H9 (cell line): ENCODE results near the gene ALG12. TPM values are rescaled to one million over a fixed set of nuclear protein-coding genes. Genes with fewer than 3 reads are reported as not detected.

ENCODE experiments used
- DNase-seq: peaks from one replicate; pipeline ENCODE4 v3.0.0-alpha.2; 2017
- H2AFZ ChIP-seq: one replicate; pipeline ENCODE4 v1.6.1; 2013; ENCODE audit warnings: mild to moderate bottlenecking, low read length, control low read depth, moderate library complexity
- H2AK5ac ChIP-seq: 2 replicates; pipeline ENCODE4 v1.6.1; 2013; ENCODE audit warnings: low read length, control low read depth, mixed read lengths; ENCODE audit not compliant: insufficient read length
- H2BK120ac ChIP-seq: one replicate; pipeline ENCODE4 v1.6.1; 2013; ENCODE audit warnings: low read depth, mild to moderate bottlenecking, low read length, control low read depth, inconsistent platforms; ENCODE audit not compliant: poor library complexity, severe bottlenecking
- H2BK12ac ChIP-seq: 2 replicates; pipeline ENCODE4 v1.6.1; 2013; ENCODE audit warnings: low read length, control low read depth, mixed read lengths, low read depth; ENCODE audit not compliant: insufficient read length
- H2BK15ac ChIP-seq: 2 replicates; pipeline ENCODE4 v1.6.1; 2013; ENCODE audit warnings: low read depth, low read length, control low read depth
- H2BK20ac ChIP-seq: one replicate; pipeline ENCODE4 v1.6.1; 2013; ENCODE audit warnings: low read depth, mild to moderate bottlenecking, low read length, control low read depth, inconsistent platforms; ENCODE audit not compliant: poor library complexity, severe bottlenecking
- H2BK5ac ChIP-seq: 2 replicates; pipeline ENCODE4 v1.6.1; 2013; ENCODE audit warnings: low read length, control low read depth, mixed read lengths; ENCODE audit not compliant: insufficient read length
- H3K14ac ChIP-seq: 2 replicates; pipeline ENCODE4 v1.6.1; 2013; ENCODE audit warnings: low read length, control low read depth; ENCODE audit not compliant: insufficient read depth
- H3K18ac ChIP-seq: 2 replicates; pipeline ENCODE4 v1.6.1; 2013; ENCODE audit warnings: low read depth, mild to moderate bottlenecking, mixed read lengths, low read length, control low read depth; ENCODE audit not compliant: insufficient read length
- H3K23ac ChIP-seq: 2 replicates; pipeline ENCODE4 v1.6.1; 2013; ENCODE audit warnings: low read length, control low read depth, mixed read lengths, low read depth; ENCODE audit not compliant: insufficient read length
- H3K23me2 ChIP-seq: 2 replicates; pipeline ENCODE4 v1.6.1; 2013; ENCODE audit warnings: low read depth, mild to moderate bottlenecking, mixed read lengths, low read length, control low read depth; ENCODE audit not compliant: insufficient read length, poor library complexity, severe bottlenecking
- H3K27ac ChIP-seq: 2 replicates; pipeline ENCODE4 v1.5.1; 2013; ENCODE audit warnings: low read length, control low read depth, mixed read lengths, low read depth; ENCODE audit not compliant: insufficient read length
- H3K27me3 ChIP-seq: 2 replicates; pipeline ENCODE4 v1.6.1; 2013; ENCODE audit warnings: low read length, control low read depth, inconsistent platforms; ENCODE audit not compliant: insufficient read depth
- H3K4ac ChIP-seq: 2 replicates; pipeline ENCODE4 v1.6.1; 2013; ENCODE audit warnings: low read depth, mild to moderate bottlenecking, control low read depth, inconsistent platforms, low read length, moderate library complexity
- H3K4me1 ChIP-seq: 2 replicates; pipeline ENCODE4 v1.6.1; 2013; ENCODE audit warnings: low read length, control low read depth, inconsistent platforms; ENCODE audit not compliant: insufficient read depth
- H3K4me2 ChIP-seq: 2 replicates; pipeline ENCODE4 v1.6.1; 2013; ENCODE audit warnings: low read length, control low read depth, mixed read lengths; ENCODE audit not compliant: insufficient read length, insufficient read depth
- H3K56ac ChIP-seq: 2 replicates; pipeline ENCODE4 v1.6.1; 2013; ENCODE audit warnings: low read depth, mild to moderate bottlenecking, mixed read lengths, low read length, control low read depth; ENCODE audit not compliant: insufficient read length
- H3K79me1 ChIP-seq: 2 replicates; pipeline ENCODE4 v1.6.1; 2013; ENCODE audit warnings: low read depth, mild to moderate bottlenecking, moderate library complexity, low read length, control low read depth, inconsistent platforms; ENCODE audit not compliant: insufficient read depth, poor library complexity, severe bottlenecking
- H3K79me2 ChIP-seq: 2 replicates; pipeline ENCODE4 v1.6.1; 2013; ENCODE audit warnings: low read length, control low read depth, inconsistent platforms; ENCODE audit not compliant: insufficient read depth
- H3K9ac ChIP-seq: 2 replicates; pipeline ENCODE4 v1.6.1; 2013; ENCODE audit warnings: low read length, control low read depth, mixed read lengths; ENCODE audit not compliant: insufficient read length; ENCODE audit errors: extremely low read depth
- H3K9me3 ChIP-seq: one replicate; pipeline ENCODE4 v1.6.1; 2013; ENCODE audit warnings: low read depth, low read length, inconsistent platforms; ENCODE audit not compliant: control insufficient read depth
- H3T11ph ChIP-seq: one replicate; pipeline ENCODE4 v1.6.1; 2013; ENCODE audit warnings: mild to moderate bottlenecking, low read length, control low read depth, inconsistent platforms
- H4K20me1 ChIP-seq: one replicate; pipeline ENCODE4 v1.6.1; 2013; ENCODE audit not compliant: control insufficient read depth, insufficient read length, insufficient read depth
- H4K5ac ChIP-seq: 2 replicates; pipeline ENCODE4 v1.6.1; 2013; ENCODE audit warnings: low read depth, mild to moderate bottlenecking, mixed read lengths, low read length, control low read depth; ENCODE audit not compliant: insufficient read length
- H4K8ac ChIP-seq: replicated peaks from 2 replicates; pipeline ENCODE4 v1.6.1; 2013; ENCODE audit warnings: low read length, control low read depth, mixed read lengths, low read depth; ENCODE audit not compliant: insufficient read length
- H4K91ac ChIP-seq: 2 replicates; pipeline ENCODE4 v1.6.1; 2013; ENCODE audit warnings: low read depth, mild to moderate bottlenecking, moderate library complexity, mixed read lengths, low read length, control low read depth; ENCODE audit not compliant: insufficient read length
- H3K27ac Mint-ChIP-seq, 3 experiments: 2 replicates in 2 of 3; 3 replicates in 1 of 3; pipeline ENCODE4 v1.8.0; 2020 to 2021; ENCODE audit warnings: mixed read lengths in 3 of 3, mild to moderate bottlenecking in 1 of 3, moderate library complexity in 1 of 3
- H3K27me3 Mint-ChIP-seq: 2 replicates; pipeline ENCODE4 v1.8.0; 2021; ENCODE audit warnings: low read depth, mild to moderate bottlenecking, moderate library complexity, mixed read lengths
- H3K36me3 Mint-ChIP-seq, 3 experiments: 2 replicates in 2 of 3; 3 replicates in 1 of 3; pipeline ENCODE4 v1.8.0; 2020 to 2021; ENCODE audit warnings: low read depth in 3 of 3, mixed read lengths in 3 of 3; ENCODE audit not compliant: insufficient read depth in 1 of 3
- H3K4me1 Mint-ChIP-seq, 2 experiments: 2 replicates each; pipeline ENCODE4 v1.8.0; 2020; ENCODE audit warnings: mixed read lengths in 2 of 2
- H3K4me3 Mint-ChIP-seq, 2 experiments: 2 replicates in 1 of 2; 3 replicates in 1 of 2; pipeline ENCODE4 v1.8.0; 2020 to 2021; ENCODE audit warnings: mild to moderate bottlenecking in 2 of 2, mixed read lengths in 2 of 2, moderate library complexity in 1 of 2
- H3K9me3 Mint-ChIP-seq, 2 experiments: 2 replicates in 1 of 2; 3 replicates in 1 of 2; pipeline ENCODE4 v1.8.0; 2020; ENCODE audit warnings: mild to moderate bottlenecking in 2 of 2, mixed read lengths in 2 of 2, moderate library complexity in 1 of 2
- WGBS: extraction: QIAGEN DNeasy Blood & Tissue Kit; methylation state at CpG from one replicate; pipeline ENCODE4 v1.1.7; 2013; ENCODE audit warnings: missing lambda C conversion rate, low lambda C conversion rate, mixed read lengths; ENCODE audit not compliant: insufficient read length; ENCODE audit errors: extremely low coverage; 5-methylcytosine and 5-hydroxymethylcytosine counted together
- total RNA-seq: library from RNA; stranded (reverse); gene quantifications from 2 replicates; pipeline ENCODE4 v1.2.1, GENCODE V29; 2021
- TF ChIP-seq, protein P1 (sequence below): fragments of 200-600 bp; sonication (generic); conservative IDR thresholded peaks from 3 replicates; pipeline ENCODE4 v1.8.0; 2021; ENCODE audit warnings: antibody characterized with exemption, mild to moderate bottlenecking

The ALG12 gene
- total RNA-seq, 1 experiment from 2014 or later = 19.2 TPM

DNA sequence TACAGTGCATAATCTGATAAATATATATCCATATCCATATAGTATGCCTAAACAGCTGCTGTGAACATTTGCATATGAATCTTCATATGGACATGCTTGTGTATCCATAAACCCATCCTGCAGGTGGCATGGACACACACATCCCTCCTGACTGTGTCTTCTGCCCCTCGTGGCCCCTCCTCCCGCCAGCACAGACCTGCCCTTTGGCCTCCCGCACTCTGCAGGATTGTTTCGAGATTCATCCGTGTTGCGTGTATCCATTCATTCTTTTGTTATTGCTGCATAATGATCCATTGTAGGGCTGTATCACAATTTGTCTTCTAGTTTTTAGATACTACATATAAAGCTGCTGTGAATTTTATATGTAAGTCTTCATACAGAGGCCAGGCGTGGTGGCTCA, 40.6 kb downstream of the ALG12 start:
- H2BK15ac ChIP-seq = no peak overlapping the region
- no peak overlapping the region for H3K27ac ChIP-seq
- TF ChIP-seq, protein P1, sequence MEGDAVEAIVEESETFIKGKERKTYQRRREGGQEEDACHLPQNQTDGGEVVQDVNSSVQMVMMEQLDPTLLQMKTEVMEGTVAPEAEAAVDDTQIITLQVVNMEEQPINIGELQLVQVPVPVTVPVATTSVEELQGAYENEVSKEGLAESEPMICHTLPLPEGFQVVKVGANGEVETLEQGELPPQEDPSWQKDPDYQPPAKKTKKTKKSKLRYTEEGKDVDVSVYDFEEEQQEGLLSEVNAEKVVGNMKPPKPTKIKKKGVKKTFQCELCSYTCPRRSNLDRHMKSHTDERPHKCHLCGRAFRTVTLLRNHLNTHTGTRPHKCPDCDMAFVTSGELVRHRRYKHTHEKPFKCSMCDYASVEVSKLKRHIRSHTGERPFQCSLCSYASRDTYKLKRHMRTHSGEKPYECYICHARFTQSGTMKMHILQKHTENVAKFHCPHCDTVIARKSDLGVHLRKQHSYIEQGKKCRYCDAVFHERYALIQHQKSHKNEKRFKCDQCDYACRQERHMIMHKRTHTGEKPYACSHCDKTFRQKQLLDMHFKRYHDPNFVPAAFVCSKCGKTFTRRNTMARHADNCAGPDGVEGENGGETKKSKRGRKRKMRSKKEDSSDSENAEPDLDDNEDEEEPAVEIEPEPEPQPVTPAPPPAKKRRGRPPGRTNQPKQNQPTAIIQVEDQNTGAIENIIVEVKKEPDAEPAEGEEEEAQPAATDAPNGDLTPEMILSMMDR = no peak
- H2BK12ac ChIP-seq = no peak overlapping the region
- no peak overlapping the region for H2AK5ac ChIP-seq
- Mint-ChIP-seq H3K4me3 (no peak overlapping the region), H3K27ac (no peak overlapping the region), H3K4me1 (peaks cover 8 to 9% of the 10 kb centered on the region in 2 experiments), H3K27me3 (no peaks in the 10 kb centered on the region), H3K36me3 (peaks cover 36 to 57% (median 40%) of the 10 kb centered on the region in 3 experiments), H3K9me3 (peaks cover 19 to 28% of the 10 kb centered on the region in 2 experiments)
- no peak overlapping the region for H2BK20ac ChIP-seq
- peaks cover 11% of the 10 kb centered on the region for H3K79me1 ChIP-seq
- no peak overlapping the region for H4K8ac ChIP-seq
- WGBS = no CpG with 5 or more reads among the region's 7 CpGs
- H2BK5ac ChIP-seq = no peak overlapping the region
- DNase-seq = no peak
- H4K91ac ChIP-seq = no peak overlapping the region
- H4K5ac ChIP-seq = no peak overlapping the region
- no peak overlapping the region for H2BK120ac ChIP-seq
- no peaks in the 10 kb centered on the region; the same call in 1 of the 2 replicates for H3K4me1 ChIP-seq
- no peak overlapping the region for H3K4me2 ChIP-seq
- no peak overlapping the region for H3K23ac ChIP-seq
- H3K23me2 ChIP-seq = no peaks in the 10 kb centered on the region
- H3K79me2 ChIP-seq = peaks cover 4% of the 10 kb centered on the region; the same call in 1 of the 2 replicates
- H3K9ac ChIP-seq = no peak overlapping the region
- H3K14ac ChIP-seq = no peak overlapping the region
- no peak overlapping the region for H3K18ac ChIP-seq
- no peak overlapping the region for H3K4ac ChIP-seq
- no peak overlapping the region for H2AFZ ChIP-seq
- H3T11ph ChIP-seq = no peak overlapping the region
- no peaks in the 10 kb centered on the region for H3K9me3 ChIP-seq
- H4K20me1 ChIP-seq = peaks cover 2% of the 10 kb centered on the region
- H3K56ac ChIP-seq = no peak overlapping the region
- no peaks in the 10 kb centered on the region for H3K27me3 ChIP-seq
